GM10847 (cell line): ENCODE measurements around the gene VCX2.

ENCODE experiments used
- POLR2A ChIP-seq: IDR thresholded peaks from 2 replicates; pipeline ENCODE4 v1.6.1; 2011; ENCODE audit not compliant: insufficient read length; ENCODE audit errors: extremely low read depth

The VCX2 gene

DNA sequence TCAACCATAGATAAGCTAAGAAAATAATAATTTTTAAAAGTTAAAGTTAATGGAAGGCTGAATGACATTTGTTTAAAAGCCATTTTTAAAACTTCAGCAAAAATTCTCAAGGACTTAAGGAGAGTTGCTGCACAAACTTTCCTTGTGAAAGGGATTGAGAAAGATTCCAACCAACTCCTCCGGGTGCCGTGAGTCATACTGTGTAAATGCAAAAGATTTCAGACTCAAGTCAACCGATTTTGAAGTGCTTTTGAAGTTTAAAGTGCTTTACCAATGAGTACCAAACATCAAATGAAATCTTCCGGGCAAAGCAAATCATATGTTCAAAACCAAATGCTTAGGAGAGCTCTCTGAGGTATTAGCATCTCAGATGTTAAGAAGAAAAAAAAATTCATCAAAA is 31.4 kb downstream of the VCX2 start:
- no peak for TF ChIP-seq POLR2A

DNA sequence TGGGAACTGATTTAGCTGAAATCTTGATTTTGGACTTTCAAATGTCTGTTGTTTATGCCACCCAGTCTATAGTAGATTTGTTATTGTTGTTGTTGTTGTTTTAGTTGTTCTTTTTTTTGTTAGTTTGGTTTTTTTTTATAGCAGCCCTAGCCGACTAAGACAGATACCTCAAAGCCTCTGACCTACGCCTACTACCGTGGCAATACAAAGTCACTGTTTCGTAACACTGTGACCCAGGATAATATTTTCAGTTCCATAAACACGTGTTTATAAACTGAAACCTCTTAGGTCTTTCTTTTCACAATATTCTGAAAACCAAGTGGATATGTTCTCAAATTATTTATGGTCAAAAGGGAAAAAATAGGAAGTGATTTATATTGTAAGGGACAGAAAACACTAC is 32.8 kb downstream of the VCX2 start:
- no peak for TF ChIP-seq POLR2A

DNA sequence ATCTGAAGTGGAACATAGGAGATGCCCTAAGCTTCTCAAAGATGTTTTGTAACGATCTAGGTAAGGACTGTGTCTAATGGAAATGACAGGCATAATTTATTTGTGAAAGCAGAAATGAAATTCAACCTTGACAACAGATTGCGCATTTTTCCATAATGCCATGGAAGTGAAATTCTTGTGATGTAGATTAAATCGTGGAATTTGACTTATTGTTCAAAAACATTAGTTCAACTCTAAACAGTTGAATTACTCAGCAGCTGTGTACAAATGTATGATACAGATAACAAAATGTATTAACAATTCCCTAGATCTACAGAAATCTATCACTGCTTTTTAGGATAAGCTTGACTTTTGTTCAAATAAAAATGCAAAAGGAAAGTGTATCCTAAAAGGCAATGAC is 44.4 kb downstream of the VCX2 start:
- TF ChIP-seq POLR2A = no peak

GRCh38 chrX:8126092-8126491 is 45.0 kb downstream of the VCX2 start:
- TF ChIP-seq POLR2A = no peak

DNA sequence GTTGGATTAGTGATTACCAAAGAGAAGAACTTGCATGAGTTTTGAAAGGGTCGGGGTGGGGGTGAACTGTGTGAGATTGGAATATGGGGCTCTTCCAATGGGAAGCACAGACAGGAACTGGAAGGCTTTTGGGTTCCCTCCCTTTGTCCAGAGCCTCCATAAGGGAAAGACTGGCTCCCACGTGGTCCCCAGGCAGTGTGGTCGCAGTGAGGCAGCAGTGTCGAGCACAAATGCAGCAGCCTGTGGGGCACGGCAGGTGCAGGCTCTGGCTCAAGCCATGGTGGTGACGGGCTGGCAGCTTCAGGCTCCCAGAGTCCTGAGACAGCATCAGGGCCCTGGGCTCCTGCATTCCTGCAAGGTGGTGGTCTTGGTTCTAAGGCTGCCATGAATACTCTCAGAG is 45.5 kb downstream of the VCX2 start:
- TF ChIP-seq POLR2A = no peak

- TF ChIP-seq POLR2A = no peak
Observed at GRCh38 chrX:8122538-8122937, 48.5 kb downstream of the VCX2 start.
